ENCODE measurements around the gene BCL2L14.

Gene BCL2L14

GRCh38 chr12:12127304-12127703, 56.6 kb downstream of the BCL2L14 start:
- WGBS (ENCODE audit: extremely low coverage, insufficient coverage, insufficient read length), result no CpG with 5 or more reads among the region's 2 CpGs
- Histone ChIP-seq H2BK12ac (ENCODE audit: low read length) (no peak overlapping the region), H2AK5ac (ENCODE audit: low read length) (no peak overlapping the region), H2BK5ac (ENCODE audit: low read depth, low read length, poor library complexity) (no peak overlapping the region), H3K14ac (ENCODE audit: low read length) (no peak overlapping the region), H3K79me1 (ENCODE audit: low read length) (no peaks in the 10 kb centered on the region), H3K4me1 (ENCODE audit: control insufficient read depth in 1 of 2, insufficient read depth in 2 of 2, low read length in 2 of 2) (no peaks in the 10 kb centered on the region), H3K18ac (ENCODE audit: low read length) (no peak overlapping the region), H3K4ac (ENCODE audit: low read depth, low read length) (no peak overlapping the region), H2AFZ (ENCODE audit: insufficient read depth, low read length, poor library complexity) (no peak overlapping the region), H3K79me2 (ENCODE audit: control insufficient read depth, insufficient read depth, low read length, poor library complexity) (no peaks in the 10 kb centered on the region), H3K23ac (ENCODE audit: low read length) (no peak overlapping the region), H3K9ac (ENCODE audit: low read length) (no peak overlapping the region), H4K8ac (ENCODE audit: low read depth, low read length) (no peak overlapping the region), H3K9me3 (ENCODE audit: insufficient read depth, low read depth, low read length) (no peaks in the 10 kb centered on the region), H3K27ac (ENCODE audit: low read depth, low read length) (no peak overlapping the region), H3K36me3 (ENCODE audit: control insufficient read depth in 1 of 2, insufficient read depth in 2 of 2, low read length in 2 of 2) (peaks cover 11 to 13% of the 10 kb centered on the region in 2 experiments), H3K27me3 (ENCODE audit: insufficient read depth, low read length) (no peaks in the 10 kb centered on the region), H4K91ac (ENCODE audit: low read depth, low read length) (no peak overlapping the region), H3K4me3 (ENCODE audit: low read depth, low read length) (no peak overlapping the region), H3K4me2 (ENCODE audit: low read length) (no peak overlapping the region), H2BK120ac (ENCODE audit: insufficient read depth, low read length, poor library complexity) (no peak overlapping the region), H4K12ac (ENCODE audit: low read depth, low read length) (no peak overlapping the region)
- DNase-seq, result no peak

DNA sequence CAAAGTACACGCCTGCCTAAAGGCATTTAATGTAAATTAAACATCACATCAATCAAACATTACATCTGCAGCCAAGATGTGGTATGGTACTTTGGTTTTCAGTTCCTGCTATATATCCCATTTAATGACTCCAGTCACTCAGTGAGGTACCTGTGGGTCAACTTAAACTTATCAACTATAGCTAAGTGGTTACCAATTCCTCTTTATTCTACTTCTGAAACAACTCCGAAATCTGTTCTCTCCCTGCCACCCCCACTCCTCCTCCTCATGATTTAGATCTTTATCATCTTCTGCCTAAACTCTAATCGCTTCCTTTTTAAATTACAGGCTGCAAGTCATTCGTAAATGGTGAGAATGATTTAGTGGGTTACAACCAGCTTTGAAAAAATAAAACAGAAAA, 57.9 kb downstream of the BCL2L14 start:
- Histone ChIP-seq H3K36me3 (ENCODE audit: control insufficient read depth in 1 of 2, insufficient read depth in 2 of 2, low read length in 2 of 2) (peaks cover 11 to 13% of the 10 kb centered on the region in 2 experiments), H3K4me2 (ENCODE audit: low read length) (no peak overlapping the region), H4K12ac (ENCODE audit: low read depth, low read length) (no peak overlapping the region), H2AFZ (ENCODE audit: insufficient read depth, low read length, poor library complexity) (no peak overlapping the region), H3K79me1 (ENCODE audit: low read length) (no peaks in the 10 kb centered on the region), H3K14ac (ENCODE audit: low read length) (no peak overlapping the region), H2AK5ac (ENCODE audit: low read length) (no peak overlapping the region), H3K27me3 (ENCODE audit: insufficient read depth, low read length) (no peaks in the 10 kb centered on the region), H3K23ac (ENCODE audit: low read length) (no peak overlapping the region), H4K91ac (ENCODE audit: low read depth, low read length) (no peak overlapping the region), H2BK12ac (ENCODE audit: low read length) (no peak overlapping the region), H3K18ac (ENCODE audit: low read length) (no peak overlapping the region), H3K9ac (ENCODE audit: low read length) (no peak overlapping the region), H3K27ac (ENCODE audit: low read depth, low read length) (no peak overlapping the region), H2BK5ac (ENCODE audit: low read depth, low read length, poor library complexity) (no peak overlapping the region), H3K79me2 (ENCODE audit: control insufficient read depth, insufficient read depth, low read length, poor library complexity) (no peaks in the 10 kb centered on the region), H3K4ac (ENCODE audit: low read depth, low read length) (no peak overlapping the region), H2BK120ac (ENCODE audit: insufficient read depth, low read length, poor library complexity) (no peak overlapping the region), H3K4me1 (ENCODE audit: control insufficient read depth in 1 of 2, insufficient read depth in 2 of 2, low read length in 2 of 2) (no peaks in the 10 kb centered on the region), H3K4me3 (ENCODE audit: low read depth, low read length) (no peak overlapping the region), H3K9me3 (ENCODE audit: insufficient read depth, low read depth, low read length) (no peaks in the 10 kb centered on the region), H4K8ac (ENCODE audit: low read depth, low read length) (no peak overlapping the region)
- no CpG with 5 or more reads among the region's 4 CpGs for WGBS (ENCODE audit: extremely low coverage, insufficient coverage, insufficient read length)
- no peak for DNase-seq

- Histone ChIP-seq H3K4ac (ENCODE audit: low read depth, low read length) (no peak overlapping the region), H3K18ac (ENCODE audit: low read length) (no peak overlapping the region), H3K9me3 (ENCODE audit: insufficient read depth, low read depth, low read length) (no peaks in the 10 kb centered on the region), H3K79me2 (ENCODE audit: control insufficient read depth, insufficient read depth, low read length, poor library complexity) (no peaks in the 10 kb centered on the region), H4K91ac (ENCODE audit: low read depth, low read length) (no peak overlapping the region), H4K12ac (ENCODE audit: low read depth, low read length) (no peak overlapping the region), H4K8ac (ENCODE audit: low read depth, low read length) (no peak overlapping the region), H3K36me3 (ENCODE audit: control insufficient read depth in 1 of 2, insufficient read depth in 2 of 2, low read length in 2 of 2) (peaks cover 3 to 8% of the 10 kb centered on the region in 2 experiments), H2BK5ac (ENCODE audit: low read depth, low read length, poor library complexity) (no peak overlapping the region), H3K79me1 (ENCODE audit: low read length) (no peaks in the 10 kb centered on the region), H3K4me2 (ENCODE audit: low read length) (no peak overlapping the region), H3K14ac (ENCODE audit: low read length) (no peak overlapping the region), H3K27me3 (ENCODE audit: insufficient read depth, low read length) (no peaks in the 10 kb centered on the region), H3K23ac (ENCODE audit: low read length) (no peak overlapping the region), H3K9ac (ENCODE audit: low read length) (no peak overlapping the region), H3K27ac (ENCODE audit: low read depth, low read length) (no peak overlapping the region), H3K4me3 (ENCODE audit: low read depth, low read length) (no peak overlapping the region), H3K4me1 (ENCODE audit: control insufficient read depth in 1 of 2, insufficient read depth in 2 of 2, low read length in 2 of 2) (no peaks in the 10 kb centered on the region), H2BK120ac (ENCODE audit: insufficient read depth, low read length, poor library complexity) (no peak overlapping the region), H2AK5ac (ENCODE audit: low read length) (no peak overlapping the region), H2AFZ (ENCODE audit: insufficient read depth, low read length, poor library complexity) (no peak overlapping the region), H2BK12ac (ENCODE audit: low read length) (no peak overlapping the region)
- WGBS (ENCODE audit: extremely low coverage, insufficient coverage, insufficient read length), result no CpG with 5 or more reads among the region's 3 CpGs
- DNase-seq, result no peak
Measured at GRCh38 chr12:12133259-12133658, 62.5 kb downstream of the BCL2L14 start.

- H3K9me3 ChIP-seq (ENCODE audit: insufficient read depth, low read depth, low read length), result no peaks in the 10 kb centered on the region
- WGBS (ENCODE audit: extremely low coverage, insufficient coverage, insufficient read length), result no CpG with 5 or more reads among the region's 5 CpGs
Measured at GRCh38 chr12:12133785-12134184, 63.0 kb downstream of the BCL2L14 start.

More at GRCh38 chr12:12133785-12134184, 63.0 kb downstream of the BCL2L14 start:
- Histone ChIP-seq H2AK5ac (ENCODE audit: low read length) (no peak overlapping the region), H3K4me3 (ENCODE audit: low read depth, low read length) (no peak overlapping the region), H3K18ac (ENCODE audit: low read length) (no peak overlapping the region), H4K8ac (ENCODE audit: low read depth, low read length) (no peak overlapping the region), H2AFZ (ENCODE audit: insufficient read depth, low read length, poor library complexity) (no peak overlapping the region), H3K23ac (ENCODE audit: low read length) (no peak overlapping the region), H3K4me1 (ENCODE audit: control insufficient read depth in 1 of 2, insufficient read depth in 2 of 2, low read length in 2 of 2) (no peaks in the 10 kb centered on the region), H3K27ac (ENCODE audit: low read depth, low read length) (no peak overlapping the region), H3K79me2 (ENCODE audit: control insufficient read depth, insufficient read depth, low read length, poor library complexity) (no peaks in the 10 kb centered on the region), H4K91ac (ENCODE audit: low read depth, low read length) (no peak overlapping the region), H2BK5ac (ENCODE audit: low read depth, low read length, poor library complexity) (no peak overlapping the region), H2BK120ac (ENCODE audit: insufficient read depth, low read length, poor library complexity) (no peak overlapping the region), H3K79me1 (ENCODE audit: low read length) (no peaks in the 10 kb centered on the region), H2BK12ac (ENCODE audit: low read length) (no peak overlapping the region), H3K14ac (ENCODE audit: low read length) (no peak overlapping the region), H3K4ac (ENCODE audit: low read depth, low read length) (no peak overlapping the region), H3K9ac (ENCODE audit: low read length) (no peak overlapping the region), H4K12ac (ENCODE audit: low read depth, low read length) (no peak overlapping the region), H3K36me3 (ENCODE audit: control insufficient read depth in 1 of 2, insufficient read depth in 2 of 2, low read length in 2 of 2) (peaks cover 3 to 8% of the 10 kb centered on the region in 2 experiments), H3K4me2 (ENCODE audit: low read length) (no peak overlapping the region), H3K27me3 (ENCODE audit: insufficient read depth, low read length) (no peaks in the 10 kb centered on the region)
- DNase-seq, result no peak
